K562 (cell line): ENCODE results near the gene CACNA1A. TPM values are rescaled to one million over a fixed set of nuclear protein-coding genes. Genes with fewer than 3 reads are reported as not detected.

ENCODE experiments used
- ATAC-seq: fragments of 200-7000 bp; cut with Tn5 transposase; 3 replicates; pipeline ENCODE4 v1.9.1; 2020; ENCODE audit warnings: moderate library complexity
- BruUV-seq: library from RNA; stranded (reverse); fragments of 400-500 nt; replicated peaks from 2 replicates; lab custom pipeline; 2021; lab: Mats Ljungman, UMichigan
- CTCF ChIA-PET: fragments of 300-600 bp; formaldehyde crosslinking; extraction: SDS; loops from one replicate; lab custom pipeline; 2021; ENCODE audit warnings: low intra/inter-chr PET ratio; lab: Yijun Ruan, JAX
- POLR2A ChIA-PET: fragments of 300-600, 350-650 bp; sonication (Branson Sonifier 250); formaldehyde crosslinking; extraction: SDS; loops from one replicate; lab custom pipeline; 2021; ENCODE audit warnings: antibody characterized with exemption, inconsistent platforms; lab: Yijun Ruan, JAX
- DNase-seq, 4 experiments: peaks; one replicate each; pipeline versions ENCODE4 v3.0.0 to v3.0.0-alpha.2; 2011 to 2018; ENCODE audit warnings: low spot score in 3 of 4, mixed read lengths in 3 of 4; ENCODE audit errors: extremely low read depth in 1 of 4
- FAIRE-seq: peaks from 2 replicates; lab custom pipeline; 2011; peaks lifted over from hg19 to GRCh38; lab: Jason Lieb, UNC
- H2AFZ ChIP-seq: 2 replicates; pipeline ENCODE4 v1.6.0; 2011; ENCODE audit warnings: low read depth, low read length, control low read depth, inconsistent platforms
- H3K27ac ChIP-seq: fragments of 200-600 bp; 3 replicates; pipeline ENCODE4 v1.8.0; 2011; ENCODE audit warnings: low read depth, mild to moderate bottlenecking, control low read depth, inconsistent platforms, low read length, moderate library complexity, mixed read lengths; ENCODE audit errors: extremely low read depth
- H3K27me3 ChIP-seq, 2 experiments: fragments of 300-600 bp in 1 of 2; 2 replicates in 1 of 2; 3 replicates in 1 of 2; pipeline versions ENCODE4 v1.6.0 to v1.8.0; 2011; ENCODE audit warnings: inconsistent platforms in 2 of 2, low read length in 2 of 2, mild to moderate bottlenecking in 1 of 2, mixed read lengths in 1 of 2, moderate library complexity in 1 of 2; ENCODE audit not compliant: control insufficient read depth in 2 of 2, insufficient read depth in 2 of 2
- H3K36me3 ChIP-seq: fragments of 300-600 bp; 3 replicates; pipeline ENCODE4 v1.8.0; 2011; ENCODE audit warnings: mild to moderate bottlenecking, low read length, inconsistent platforms; ENCODE audit not compliant: control insufficient read depth, insufficient read depth
- H3K4me1 ChIP-seq, 2 experiments: fragments of 200-600 bp in 1 of 2; replicated peaks in 1 of 2; 2 replicates in 1 of 2; 3 replicates in 1 of 2; pipeline versions ENCODE4 v1.5.1 to v1.8.0; 2011; ENCODE audit warnings: inconsistent platforms in 2 of 2, low read length in 2 of 2, mild to moderate bottlenecking in 1 of 2, mixed read lengths in 1 of 2, moderate library complexity in 1 of 2; ENCODE audit not compliant: control insufficient read depth in 2 of 2, insufficient read depth in 2 of 2
- H3K4me2 ChIP-seq: 2 replicates; pipeline ENCODE4 v1.6.1; 2011; ENCODE audit warnings: low read length, control low read depth, inconsistent platforms, mixed read lengths; ENCODE audit not compliant: insufficient read depth
- H3K4me3 ChIP-seq: fragments of 200-600 bp; sonication (generic), shearing (Covaris generic); 2 replicates; pipeline ENCODE4 v1.5.1; 2016; ENCODE audit warnings: control low read depth, inconsistent platforms
- H3K79me2 ChIP-seq: fragments of 200-600 bp; 3 replicates; pipeline ENCODE4 v1.8.0; 2011; ENCODE audit warnings: low read length, inconsistent platforms; ENCODE audit not compliant: control insufficient read depth, insufficient read depth
- H3K9ac ChIP-seq, 2 experiments: 2 replicates each; pipeline versions ENCODE4 v1.6.0 to v1.6.1; 2011; ENCODE audit warnings: low read depth in 2 of 2, low read length in 2 of 2, control low read depth in 1 of 2, inconsistent platforms in 1 of 2, mild to moderate bottlenecking in 1 of 2, mixed read lengths in 1 of 2; ENCODE audit not compliant: insufficient read depth in 1 of 2
- H3K9me1 ChIP-seq: one replicate; pipeline ENCODE4 v1.6.0; 2011; ENCODE audit warnings: inconsistent platforms, mild to moderate bottlenecking, low read length, moderate library complexity; ENCODE audit not compliant: control insufficient read depth, insufficient read depth
- H3K9me3 ChIP-seq: replicated peaks from 2 replicates; pipeline ENCODE4 v1.5.1; 2011; ENCODE audit warnings: low read depth, low read length, inconsistent platforms; ENCODE audit not compliant: control insufficient read depth, insufficient read depth
- H4K20me1 ChIP-seq: replicated peaks from 2 replicates; pipeline ENCODE4 v1.6.1; 2011; ENCODE audit warnings: low read length, inconsistent platforms, mixed read lengths; ENCODE audit not compliant: control insufficient read depth, insufficient read depth
- ATF4 ChIP-seq: fragments of 450-650 bp; formaldehyde crosslinking; IDR thresholded peaks from 2 replicates; pipeline ENCODE4 v1.4.0; 2022; ENCODE audit warnings: mild to moderate bottlenecking, moderate library complexity
- BCOR ChIP-seq: fragments of 450-650 bp; IDR thresholded peaks from 2 replicates; pipeline ENCODE4 v1.6.1; 2016
- CBX2 ChIP-seq: fragments of 200-600 bp; sonication (generic); IDR thresholded peaks from one replicate; pipeline ENCODE4 v1.6.1; 2012; ENCODE audit warnings: mild to moderate bottlenecking, low read length, inconsistent platforms; ENCODE audit not compliant: insufficient read depth, poor library complexity, severe bottlenecking
- KLF10 ChIP-seq: fragments of 250-450 bp; sonication (Bioruptor Pico); IDR thresholded peaks from 2 replicates; pipeline ENCODE4 v1.6.1; 2021; ENCODE audit warnings: matching md5 sums
- NCOR1 ChIP-seq: fragments of 450-650 bp; IDR thresholded peaks from 2 replicates; pipeline ENCODE4 v1.6.1; 2016; ENCODE audit warnings: mild to moderate bottlenecking, moderate library complexity
- POLR2AphosphoS2 ChIP-seq: IDR thresholded peaks from 2 replicates; pipeline ENCODE4 v1.6.1; 2012; ENCODE audit warnings: low read length, improper control_type of control experiment
- RAD21 ChIP-seq, 2 experiments: fragments of 250-450 bp in 1 of 2; fragments of 450-650 bp in 1 of 2; sonication (Bioruptor Pico) in 1 of 2; formaldehyde crosslinking in 1 of 2; IDR thresholded peaks in 1 of 2; conservative IDR thresholded peaks in 1 of 2; 2 replicates each; pipeline versions ENCODE4 v1.4.0 to v1.8.0; 2020 to 2022; ENCODE audit warnings: mild to moderate bottlenecking in 2 of 2, moderate library complexity in 1 of 2
- RCOR1 ChIP-seq, 2 experiments: IDR thresholded peaks; 2 replicates each; pipeline ENCODE4 v1.6.1; 2012; ENCODE audit warnings: low read depth in 2 of 2, low read length in 2 of 2, borderline replicate concordance in 1 of 2, improper control_type of control experiment in 1 of 2
- TFAP4 ChIP-seq: sonication (generic); formaldehyde crosslinking; IDR thresholded peaks from 2 replicates; pipeline ENCODE4 v1.8.0; 2022; ENCODE audit warnings: missing genetic modification reagents, mild to moderate bottlenecking, moderate library complexity, borderline replicate concordance
- USF2 ChIP-seq: sonication (generic); formaldehyde crosslinking; IDR thresholded peaks from 2 replicates; pipeline ENCODE4 v1.5.0; 2020; ENCODE audit warnings: missing genetic modification reagents
- WGBS: fragments of 100-300 bp; shearing (Covaris generic); methylation state at CpG from one replicate; pipeline ENCODE4 v1.1.6; 2016; ENCODE audit warnings: low coverage, mixed read lengths; ENCODE audit not compliant: insufficient coverage; ENCODE audit errors: missing lambda C conversion rate; 5-methylcytosine and 5-hydroxymethylcytosine counted together
- in situ Hi-C: fragments of 300-500 bp; cut with MboI; formaldehyde crosslinking; loops from 4 replicates; pipeline ENCODE4 v1.15.0; 2018; ENCODE audit warnings: inconsistent platforms, mixed read lengths
- intact Hi-C: fragments of 100-400 bp; cut with micrococcal nuclease; formaldehyde crosslinking; loops from 2 replicates; pipeline ENCODE4 v1.14.2; 2022
- polyA plus RNA-seq, 8 experiments: library from polyadenylated mRNA; depleted of rRNA in 4 of 8; stranded (reverse) in 5 of 8; unstranded in 3 of 8; fragments of >200 nt; fragmentation: Nextera tagmentation in 2 of 8; fragmentation: Illumina TruSeq in 1 of 8; extraction: Ambion mirVana in 2 of 8; extraction: Trizol in 1 of 8; gene quantifications; 2 replicates each; pipeline versions ENCODE4 v1.2.1 to v1.2.3, GENCODE V29; 2011 to 2014; ENCODE audit warnings: inconsistent platforms in 1 of 8, missing spikeins in 1 of 8
- total RNA-seq, 7 experiments: library from RNA; depleted of rRNA in 6 of 7; stranded (reverse); fragments of >200 nt in 6 of 7; fragmentation: Illumina TruSeq in 2 of 7; extraction: Trizol in 2 of 7; gene quantifications; 2 replicates each; pipeline versions ENCODE4 v1.2.1 to v1.2.3, GENCODE V29; 2011 to 2021; ENCODE audit warnings: low replicate concordance in 1 of 7

CACNA1A gene
- total and polyA plus RNA-seq, 9 of the 15 experiments (the other 6 are each of a cell fraction or from before 2014, with no cell fraction given): 0.03 to 0.20 (median 0.09) TPM; not detected in 1

GRCh38 chr19:13267131-13267530 lies 239.1 kb downstream of the CACNA1A start:
- POLR2A ChIA-PET: interaction anchor here (0.7 kb wide), 2 partner anchors 14 to 303 kb away, joined by 3 to 4 read pairs; no protein-coding TSS in a partner anchor
- Histone ChIP-seq H3K9me1 (no peaks in the 10 kb centered on the region), H3K4me1 (peaks cover 0 to 10% of the 10 kb centered on the region in 2 experiments; a peak in 1 of 5 replicates), H3K79me2 (no peaks in the 10 kb centered on the region), H3K4me2 (no peak overlapping the region), H3K27ac (no peak overlapping the region), H3K4me3 (no peak overlapping the region), H3K9ac (no peak overlapping the region; a peak in 1 of 4 replicates), H3K9me3 (no peaks in the 10 kb centered on the region), H2AFZ (no peak overlapping the region), H3K36me3 (no peaks in the 10 kb centered on the region), H4K20me1 (no peaks in the 10 kb centered on the region; the same call in 1 of the 2 replicates), H3K27me3 (peaks cover 30 to 64% of the 10 kb centered on the region in 2 experiments)
- ATAC-seq (no peak), DNase-seq (no peak), FAIRE-seq (no peak)
- in situ Hi-C loops: no loop called here
- CTCF ChIA-PET: no interaction called here
- intact Hi-C loops: no loop called here
- no TSS peak for BruUV-seq
- 9% methylated on average over 14 of the region's 15 CpGs for WGBS
- no peak for TF ChIP-seq POLR2AphosphoS2
- TF ChIP-seq KLF10 (CRISPR knock-in tag): no peak
- no peak for TF ChIP-seq USF2 (CRISPR knock-in tag)

GRCh38 chr19:13262450-13262849 lies 243.8 kb downstream of the CACNA1A start:
- FAIRE-seq: peak; percentile 95
- CTCF ChIA-PET: interaction anchor here (0.6 to 2.0 kb wide), 7 partner anchors 9 to 298 kb away, joined by 3 to 16 read pairs (median 5); no protein-coding TSS in a partner anchor
- TF ChIP-seq NCOR1: no peak
- 0 out of 2 replicates have a peak, but pooled peaks have one; percentile 28 for TF ChIP-seq TFAP4 (CRISPR knock-in tag)
- peak in 1 of 2 experiments; percentile 48; a peak in 1 of 4 replicates for TF ChIP-seq RCOR1 (IDR thresholded peaks at IDR 0.05; ENCODE audit: borderline replicate concordance in 1 of 2, low read depth in 2 of 2, low read length in 2 of 2)
- TF ChIP-seq BCOR: peak; percentile 26; the same call in 1 of the 2 replicates
- no peak for TF ChIP-seq ATF4
- peak; percentile 64 to 76 for TF ChIP-seq RAD21 (CRISPR knock-in tag; conservative IDR thresholded peaks at IDR 0.05 in 1 of 2, IDR thresholded peaks at IDR 0.05 in 1 of 2)
- no peak for TF ChIP-seq CBX2

More at GRCh38 chr19:13262450-13262849, 243.8 kb downstream of the CACNA1A start:
- H3K4me3 ChIP-seq: no peak overlapping the region
- H3K9ac ChIP-seq: no peak overlapping the region
- H3K36me3 ChIP-seq: no peaks in the 10 kb centered on the region
- POLR2A ChIA-PET: interaction anchor here (0.6 to 1.5 kb wide), 5 partner anchors 20 to 596 kb away, joined by 3 to 8 read pairs (median 5); partner anchors contain the start of gene MAN2B1
- no peak overlapping the region for H2AFZ ChIP-seq
- in situ Hi-C loops (no loop called here), intact Hi-C loops (loop anchor here (1.0 to 5.0 kb wide), 4 partner anchors 68 to 285 kb away; no protein-coding TSS in a partner anchor)
- peaks cover 22 to 41% of the 10 kb centered on the region in 2 experiments for H3K27me3 ChIP-seq
- no TSS peak for BruUV-seq
- H3K9me1 ChIP-seq: no peaks in the 10 kb centered on the region
- H4K20me1 ChIP-seq: no peaks in the 10 kb centered on the region; the same call in 1 of the 2 replicates
- H3K9me3 ChIP-seq: no peaks in the 10 kb centered on the region
- H3K79me2 ChIP-seq: no peaks in the 10 kb centered on the region
- DNase-seq: peak; percentile 57 to 73 (median 66)
- H3K27ac ChIP-seq: no peak overlapping the region
- no peak overlapping the region for H3K4me2 ChIP-seq
- ATAC-seq: peak; percentile 88
- peaks cover 3 to 10% of the 10 kb centered on the region in 2 experiments; a peak in 3 of 5 replicates for H3K4me1 ChIP-seq
- 5% methylated on average over 8 of the region's 8 CpGs for WGBS
